GM23338 (cell line): ENCODE results near the gene MYBL2. TPM values are rescaled to one million over a fixed set of nuclear protein-coding genes. Genes with fewer than 3 reads are reported as not detected.
A peak's percentile ranks its signal among the peaks of the same experiment; 100 is the strongest.

Experiments
- ATAC-seq: fragments of 200-7000 bp; cut with Tn5 transposase; 3 replicates; pipeline ENCODE4 v1.9.1; 2020
- DNase-seq: peaks from one replicate; pipeline ENCODE4 v3.0.0-alpha.2; 2015; ENCODE audit warnings: low spot score
- H2AFZ ChIP-seq: fragments of 200-600 bp; sonication (generic); 2 replicates; pipeline ENCODE4 v1.8.0; 2016; ENCODE audit warnings: antibody characterized with exemption, mild to moderate bottlenecking, moderate library complexity
- H3F3A ChIP-seq: fragments of 200-600 bp; sonication (generic); replicated peaks from 2 replicates; pipeline ENCODE4 v1.8.0; 2017; ENCODE audit warnings: antibody characterized with exemption, mixed run types, low read depth
- H3K27ac ChIP-seq: fragments of 200-600 bp; sonication (generic); 2 replicates; pipeline ENCODE4 v1.6.1; 2016; ENCODE audit warnings: low read depth
- H3K27me3 ChIP-seq: fragments of 200-600 bp; sonication (generic); 2 replicates; pipeline ENCODE4 v1.8.0; 2016; ENCODE audit warnings: mild to moderate bottlenecking, mixed run types, moderate library complexity; ENCODE audit not compliant: insufficient read depth
- H3K36me3 ChIP-seq: fragments of 200-600 bp; sonication (generic); 2 replicates; pipeline ENCODE4 v1.8.0; 2016; ENCODE audit warnings: mild to moderate bottlenecking; ENCODE audit not compliant: insufficient read depth
- H3K4me1 ChIP-seq: fragments of 200-600 bp; sonication (generic); 2 replicates; pipeline ENCODE4 v1.8.0; 2016; ENCODE audit warnings: mild to moderate bottlenecking, moderate library complexity; ENCODE audit not compliant: insufficient read depth
- H3K4me2 ChIP-seq: fragments of 200-600 bp; sonication (generic); 2 replicates; pipeline ENCODE4 v1.7.1; 2017; ENCODE audit warnings: mixed run types
- H3K4me3 ChIP-seq: fragments of 200-600 bp; sonication (generic); 2 replicates; pipeline ENCODE4 v1.6.1; 2016; ENCODE audit warnings: mixed run types
- H3K79me2 ChIP-seq: fragments of 200-600 bp; sonication (generic); replicated peaks from 2 replicates; pipeline ENCODE4 v1.8.0; 2017; ENCODE audit warnings: mild to moderate bottlenecking; ENCODE audit not compliant: insufficient read depth
- H3K9me2 ChIP-seq: fragments of 200-600 bp; sonication (generic); 2 replicates; pipeline ENCODE4 v1.8.0; 2017; ENCODE audit not compliant: insufficient read depth
- H4K20me1 ChIP-seq: fragments of 200-600 bp; sonication (generic); replicated peaks from 2 replicates; pipeline ENCODE4 v1.8.0; 2017; ENCODE audit warnings: mild to moderate bottlenecking; ENCODE audit not compliant: insufficient read depth
- H3K27ac Mint-ChIP-seq: 2 replicates; pipeline ENCODE4 v1.8.0; 2020; ENCODE audit warnings: inconsistent platforms, mild to moderate bottlenecking, moderate library complexity, mixed read lengths
- H3K27me3 Mint-ChIP-seq: 3 replicates; pipeline ENCODE4 v1.8.0; 2022; ENCODE audit warnings: low read depth, mild to moderate bottlenecking, moderate library complexity, mixed read lengths, inconsistent platforms; ENCODE audit not compliant: insufficient read depth, poor library complexity
- H3K36me3 Mint-ChIP-seq: 3 replicates; pipeline ENCODE4 v1.8.0; 2021; ENCODE audit warnings: low read depth, mild to moderate bottlenecking, inconsistent platforms, moderate library complexity, mixed read lengths
- H3K4me1 Mint-ChIP-seq: 3 replicates; pipeline ENCODE4 v1.8.0; 2020; ENCODE audit warnings: mild to moderate bottlenecking, inconsistent platforms, mixed read lengths
- H3K4me3 Mint-ChIP-seq: 3 replicates; pipeline ENCODE4 v1.8.0; 2021; ENCODE audit warnings: moderate library complexity, mild to moderate bottlenecking, inconsistent platforms, mixed read lengths
- H3K9me3 Mint-ChIP-seq: 3 replicates; pipeline ENCODE4 v1.8.0; 2020; ENCODE audit warnings: moderate library complexity, mild to moderate bottlenecking, inconsistent platforms, mixed read lengths
- CREB1 ChIP-seq: fragments of 250-450 bp; sonication (Bioruptor Pico); IDR thresholded peaks from 2 replicates; pipeline ENCODE4 v1.5.0; 2020; ENCODE audit warnings: low read depth, mild to moderate bottlenecking, moderate library complexity
- CTCF ChIP-seq, 2 experiments: fragments of 200-600 bp in 1 of 2; sonication (generic) in 1 of 2; conservative IDR thresholded peaks; 2 replicates each; pipeline versions ENCODE4 v1.5.1 to v1.6.1; 2016 to 2017; ENCODE audit warnings: antibody characterized with exemption in 2 of 2, low read depth in 2 of 2, mild to moderate bottlenecking in 2 of 2, moderate library complexity in 1 of 2
- ETS1 ChIP-seq: IDR thresholded peaks from 2 replicates; pipeline ENCODE4 v1.6.1; 2016; ENCODE audit warnings: antibody characterized with exemption
- EZH2 ChIP-seq: fragments of 200-600 bp; sonication (generic); IDR thresholded peaks from one replicate; pipeline ENCODE4 v1.8.0; 2017; ENCODE audit warnings: antibody characterized with exemption, mild to moderate bottlenecking, low read depth; ENCODE audit not compliant: unreplicated experiment
- EZH2phosphoT487 ChIP-seq: fragments of 200-600 bp; sonication (generic); IDR thresholded peaks from one replicate; pipeline ENCODE4 v1.8.1; 2018; ENCODE audit warnings: antibody characterized with exemption; ENCODE audit not compliant: unreplicated experiment
- JUNB ChIP-seq: IDR thresholded peaks from one replicate; pipeline ENCODE4 v1.6.1; 2016; ENCODE audit warnings: antibody characterized with exemption; ENCODE audit not compliant: unreplicated experiment
- NANOG ChIP-seq: IDR thresholded peaks from 2 replicates; pipeline ENCODE4 v1.6.1; 2016; ENCODE audit warnings: antibody characterized with exemption, borderline replicate concordance
- POLR2AphosphoS5 ChIP-seq: IDR thresholded peaks from 2 replicates; pipeline ENCODE4 v1.6.1; 2016; ENCODE audit warnings: antibody characterized with exemption, low read depth
- REST ChIP-seq: IDR thresholded peaks from one replicate; pipeline ENCODE4 v1.6.1; 2018; ENCODE audit warnings: antibody characterized with exemption; ENCODE audit not compliant: unreplicated experiment
- STAT1 ChIP-seq: IDR thresholded peaks from one replicate; pipeline ENCODE4 v1.6.1; 2016; ENCODE audit warnings: antibody characterized with exemption; ENCODE audit not compliant: unreplicated experiment
- ZNF114 ChIP-seq: fragments of 250-450 bp; sonication (Bioruptor Pico); IDR thresholded peaks from 2 replicates; pipeline ENCODE4 v1.5.0; 2020; ENCODE audit warnings: mild to moderate bottlenecking, moderate library complexity
- ZNF331 ChIP-seq: fragments of 250-450 bp; sonication (Bioruptor Pico); IDR thresholded peaks from 2 replicates; pipeline ENCODE4 v1.5.0; 2020; ENCODE audit warnings: low read depth, mild to moderate bottlenecking, moderate library complexity
- ZNF462 ChIP-seq: fragments of 250-450 bp; sonication (Bioruptor Pico); IDR thresholded peaks from 2 replicates; pipeline ENCODE4 v1.5.0; 2020; ENCODE audit warnings: mild to moderate bottlenecking, moderate library complexity
- polyA plus RNA-seq: library from polyadenylated mRNA; unstranded; fragments of >200 nt; fragmentation: Nextera tagmentation; extraction: Ambion mirVana; gene quantifications from 2 replicates; pipeline ENCODE4 v1.2.1, GENCODE V29; 2016
- total RNA-seq: library from RNA; depleted of rRNA; stranded (reverse); fragments of >200 nt; shearing (Covaris generic); gene quantifications from 2 replicates; pipeline ENCODE4 v1.2.3, GENCODE V29; 2014

The MYBL2 gene
- total and polyA plus RNA-seq, 2 experiments from 2014 or later, result 72.3 to 131 TPM

GRCh38 chr20:43681468-43681942, 14.6 kb downstream of the MYBL2 start:
- H3K27ac Mint-ChIP-seq, result peak overlapping the region; percentile 18; the same call in 1 of the 2 replicates

More at GRCh38 chr20:43681468-43681942, 14.6 kb downstream of the MYBL2 start:
- H3K27me3 Mint-ChIP-seq, result peaks cover 7% of the 10 kb centered on the region
- peaks cover 53% of the 10 kb centered on the region for H3K36me3 Mint-ChIP-seq
- Histone ChIP-seq H3K4me2 (no peak overlapping the region), H3K4me1 (no peaks in the 10 kb centered on the region), H2AFZ (no peak overlapping the region), H3K4me3 (no peak overlapping the region), H3K79me2 (peaks cover 43% of the 10 kb centered on the region), H3K27ac (no peak overlapping the region), H3K27me3 (no peaks in the 10 kb centered on the region), H3F3A (no peaks in the 10 kb centered on the region), H4K20me1 (peaks cover 6% of the 10 kb centered on the region), H3K9me2 (no peaks in the 10 kb centered on the region), H3K36me3 (peaks cover 3% of the 10 kb centered on the region; the same call in 1 of the 2 replicates)
- ATAC-seq, result no peak; the same call in 2 of the 3 replicates
- peaks cover 9% of the 10 kb centered on the region; the same call in 2 of the 3 replicates for H3K4me1 Mint-ChIP-seq
- H3K4me3 Mint-ChIP-seq, result no peak overlapping the region
- TF ChIP-seq STAT1 (no peak), NANOG (no peak), EZH2phosphoT487 (no peak), REST (no peak), EZH2 (no peak), ZNF114 (no peak), ETS1 (no peak), CREB1 (CRISPR knock-in tag) (no peak), JUNB (no peak), POLR2AphosphoS5 (no peak), ZNF331 (CRISPR knock-in tag) (no peak), ZNF462 (CRISPR knock-in tag) (no peak), CTCF (conservative IDR thresholded peaks at IDR 0.05; ENCODE audit: low read depth in 2 of 2) (no peak)
- peak; percentile 26 for DNase-seq
- H3K9me3 Mint-ChIP-seq, result peaks cover 3% of the 10 kb centered on the region; the same call in 1 of the 3 replicates
